Measurements from ENCODE around the gene RHOD.

DNA sequence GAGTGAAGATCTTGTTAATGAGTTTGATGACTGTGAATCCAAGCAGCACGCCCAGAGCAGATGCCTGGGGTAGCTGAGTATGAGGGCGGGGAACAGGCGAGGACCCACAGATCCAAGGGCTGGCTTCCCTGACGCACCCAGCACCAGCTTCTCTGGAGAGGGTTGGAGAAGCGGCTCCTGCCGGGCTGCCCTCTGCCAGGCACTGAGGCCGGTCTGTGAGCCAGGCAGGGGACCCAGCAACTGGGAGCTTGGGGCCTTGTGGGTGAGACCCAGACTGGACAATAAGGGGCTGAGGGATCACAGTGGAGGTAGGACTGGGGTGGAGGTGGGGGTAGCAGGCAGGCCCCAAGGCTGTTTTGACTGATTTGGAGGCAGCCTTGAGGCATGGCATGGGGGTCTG, 42.3 kb upstream of the RHOD start:
- TF ChIP-seq, protein P1, sequence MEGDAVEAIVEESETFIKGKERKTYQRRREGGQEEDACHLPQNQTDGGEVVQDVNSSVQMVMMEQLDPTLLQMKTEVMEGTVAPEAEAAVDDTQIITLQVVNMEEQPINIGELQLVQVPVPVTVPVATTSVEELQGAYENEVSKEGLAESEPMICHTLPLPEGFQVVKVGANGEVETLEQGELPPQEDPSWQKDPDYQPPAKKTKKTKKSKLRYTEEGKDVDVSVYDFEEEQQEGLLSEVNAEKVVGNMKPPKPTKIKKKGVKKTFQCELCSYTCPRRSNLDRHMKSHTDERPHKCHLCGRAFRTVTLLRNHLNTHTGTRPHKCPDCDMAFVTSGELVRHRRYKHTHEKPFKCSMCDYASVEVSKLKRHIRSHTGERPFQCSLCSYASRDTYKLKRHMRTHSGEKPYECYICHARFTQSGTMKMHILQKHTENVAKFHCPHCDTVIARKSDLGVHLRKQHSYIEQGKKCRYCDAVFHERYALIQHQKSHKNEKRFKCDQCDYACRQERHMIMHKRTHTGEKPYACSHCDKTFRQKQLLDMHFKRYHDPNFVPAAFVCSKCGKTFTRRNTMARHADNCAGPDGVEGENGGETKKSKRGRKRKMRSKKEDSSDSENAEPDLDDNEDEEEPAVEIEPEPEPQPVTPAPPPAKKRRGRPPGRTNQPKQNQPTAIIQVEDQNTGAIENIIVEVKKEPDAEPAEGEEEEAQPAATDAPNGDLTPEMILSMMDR (IDR thresholded peaks at IDR 0.05) = no peak
- TF ChIP-seq POLR2AphosphoS5 (IDR thresholded peaks at IDR 0.05) = no peak
- TF ChIP-seq EP300 (IDR thresholded peaks at IDR 0.05) = no peak
